NCI-H69 (cell line): ENCODE results near the gene UCKL1.
A peak's percentile ranks its signal among the peaks of the same experiment; 100 is the strongest.
"Not testable (repeated sequence)": the region's sequence is repeated elsewhere in the genome, so short reads cannot be mapped to it uniquely, and the experiment has no call there.

Source experiments
- DNase-seq: peaks from one replicate; lab custom pipeline; 2025; lab: John Stamatoyannopoulos, UW

The UCKL1 gene

GRCh38 chr20:63972312-63973159 lies 16.3 kb upstream of the UCKL1 start:
- DNase-seq = no peak

GRCh38 chr20:63971960-63972311 lies 15.7 kb upstream of the UCKL1 start:
- DNase-seq = not testable (repeated sequence)

- no peak for DNase-seq
Measured at GRCh38 chr20:63970714-63971431, 14.7 kb upstream of the UCKL1 start.

GRCh38 chr20:63969838-63970713 lies 13.9 kb upstream of the UCKL1 start, which contains the start of gene ZNF512B:
Gene ZNF512B (minus strand): TSS chr20:63969930. CDS start chr20:63967950, 1,980 bp downstream.
- peak; percentile 86 for DNase-seq

GRCh38 chr20:63968928-63969760 lies 12.9 kb upstream of the UCKL1 start:
- DNase-seq = peak; percentile 61

GRCh38 chr20:63968136-63968927 lies 12.1 kb upstream of the UCKL1 start:
- DNase-seq = no peak

- DNase-seq = no peak
Measured at GRCh38 chr20:63967330-63968135, 11.3 kb upstream of the UCKL1 start.

- DNase-seq = no peak
Measured at GRCh38 chr20:63966944-63967322, 10.7 kb upstream of the UCKL1 start.

GRCh38 chr20:63966172-63966943 lies 10.1 kb upstream of the UCKL1 start:
- no peak for DNase-seq

- DNase-seq = no peak
Measured at GRCh38 chr20:63964412-63964811, 8.2 kb upstream of the UCKL1 start.

GRCh38 chr20:63963784-63964301 lies 7.6 kb upstream of the UCKL1 start:
- DNase-seq = no peak

- no peak for DNase-seq
Measured at GRCh38 chr20:63963348-63963741, 7.1 kb upstream of the UCKL1 start.

GRCh38 chr20:63962426-63963347 lies 6.5 kb upstream of the UCKL1 start:
- no peak for DNase-seq

GRCh38 chr20:63961664-63962425 lies 5.6 kb upstream of the UCKL1 start:
- DNase-seq = no peak

GRCh38 chr20:63960654-63961621 lies 4.7 kb upstream of the UCKL1 start:
- not testable (repeated sequence) for DNase-seq

GRCh38 chr20:63959699-63960075 lies 3.5 kb upstream of the UCKL1 start:
- DNase-seq = no peak
